Esophagus squamous epithelium (tissue), 5 donors: Measurements from ENCODE around the gene CEACAM1. TPM values are rescaled to one million over a fixed set of nuclear protein-coding genes. Genes with fewer than 3 reads are reported as not detected.
"Not testable (repeated sequence)": the region's sequence is repeated elsewhere in the genome, so short reads cannot be mapped to it uniquely, and the experiment has no call there.

ENCODE experiments used
- DNase-seq: peaks from one replicate; lab custom pipeline; 2025; lab: John Stamatoyannopoulos, UW
- H3K27ac ChIP-seq, 4 donors: fragments of 200-600 bp; sonication (generic); one replicate each; pipeline ENCODE4 v1.5.1; 2016 to 2019; ENCODE audit warnings: mild to moderate bottlenecking in 1 of 4
- H3K27me3 ChIP-seq, 4 donors: fragments of 200-600 bp; sonication (generic); 1 replicate in 3 of 4; 2 replicates in 1 of 4; pipeline versions ENCODE4 v1.5.1 to v1.6.0; 2017 to 2021; ENCODE audit warnings: antibody characterized with exemption in 1 of 4
- H3K36me3 ChIP-seq, 3 donors: fragments of 200-600 bp; sonication (generic); one replicate each; pipeline ENCODE4 v1.5.1; 2016 to 2019
- H3K4me1 ChIP-seq, 3 donors: fragments of 200-600 bp; sonication (generic); one replicate each; pipeline ENCODE4 v1.5.1; 2017 to 2019
- H3K4me3 ChIP-seq, 4 donors: fragments of 200-600 bp; sonication (generic); 1 replicate in 3 of 4; 2 replicates in 1 of 4; pipeline ENCODE4 v1.5.1; 2016 to 2019; ENCODE audit warnings: mild to moderate bottlenecking in 2 of 4, moderate library complexity in 1 of 4
- H3K9me3 ChIP-seq, 3 donors: fragments of 200-600 bp; sonication (generic); one replicate each; pipeline ENCODE4 v1.5.1; 2016 to 2019
- CTCF ChIP-seq, 6 experiments: fragments of 450-650 bp in 4 of 6; fragments of 200-600 bp in 2 of 6; sonication (generic) in 2 of 6; IDR thresholded peaks; one replicate each; pipeline ENCODE4 v1.5.1; 2016 to 2019; ENCODE audit warnings: antibody characterized with exemption in 6 of 6, mild to moderate bottlenecking in 4 of 6, moderate library complexity in 4 of 6
- POLR2A ChIP-seq, 4 donors: fragments of 450-650 bp; IDR thresholded peaks; one replicate each; pipeline ENCODE4 v1.6.1; 2017; ENCODE audit warnings: antibody characterized with exemption in 4 of 4, mild to moderate bottlenecking in 4 of 4, moderate library complexity in 3 of 4
- WGBS, 2 donors: methylation state at CpG; one replicate each; pipeline ENCODE4 v1.1.5; 2018; 5-methylcytosine and 5-hydroxymethylcytosine counted together
- intact Hi-C: fragments of 100-400 bp; cut with DNase I; formaldehyde crosslinking; loops from one replicate; pipeline ENCODE4 v1.15.0; 2022
- total RNA-seq, 4 donors: library from RNA; depleted of rRNA; stranded (reverse); fragments of >200 nt; gene quantifications; one replicate each; pipeline ENCODE4 v1.1.0, GENCODE V29; 2016
- donor health status: DM: yes; HTN: yes; CAD: no.

Gene CEACAM1
- total RNA-seq, 4 donors from 2014 or later = 34.7 to 135 (median 67.3) TPM

GRCh38 chr19:42553292-42554045, 25.2 kb upstream of the CEACAM1 start:
- TF ChIP-seq POLR2A (IDR thresholded peaks at IDR 0.05) (no peak), CTCF (IDR thresholded peaks at IDR 0.05) (no peak)
- DNase-seq = no peak
- peaks cover 0 to 5% (median 0%) of the 10 kb centered on the region in 4 donors for H3K27me3 ChIP-seq
- H3K4me1 ChIP-seq = peaks cover 0 to 2% (median 0%) of the 10 kb centered on the region in 3 donors
- H3K9me3 ChIP-seq = peaks cover 0 to 18% (median 0%) of the 10 kb centered on the region in 3 donors
- intact Hi-C loops = no loop called here
- H3K27ac ChIP-seq = no peak overlapping the region
- no peaks in the 10 kb centered on the region for H3K36me3 ChIP-seq
- WGBS, 2 donors = 60% methylated on average over 2 of the region's 8 CpGs; no CpG with 5 or more reads in 1 of the 2 donors
- H3K4me3 ChIP-seq = no peak overlapping the region

- Histone ChIP-seq H3K36me3 (no peaks in the 10 kb centered on the region), H3K9me3 (peaks cover 0 to 18% (median 0%) of the 10 kb centered on the region in 3 donors), H3K4me3 (no peak overlapping the region), H3K27ac (no peak overlapping the region), H3K27me3 (peaks cover 0 to 9% (median 0%) of the 10 kb centered on the region in 4 donors), H3K4me1 (no peaks in the 10 kb centered on the region)
- no peak for TF ChIP-seq POLR2A (IDR thresholded peaks at IDR 0.05)
- TF ChIP-seq CTCF (IDR thresholded peaks at IDR 0.05) = no peak
- intact Hi-C loops = no loop called here
- 61 to 73% methylated on average over 2 to 4 of the region's 8 CpGs for WGBS, 2 donors
- no peak for DNase-seq
These were observed 24.1 kb upstream of the CEACAM1 start for GRCh38 chr19:42552086-42553065.

GRCh38 chr19:42550521-42550920, 22.2 kb upstream of the CEACAM1 start:
- intact Hi-C loops = not testable (repeated sequence)
- 83 to 100% methylated on average over 2 to 5 of the region's 6 CpGs for WGBS, 2 donors

GRCh38 chr19:42549067-42549466, 20.8 kb upstream of the CEACAM1 start:
- H3K36me3 ChIP-seq, intact Hi-C loops, H3K4me3 ChIP-seq, H3K27ac ChIP-seq, H3K4me1 ChIP-seq, DNase-seq: not testable (repeated sequence)
- WGBS, 2 donors = 93 to 100% methylated on average over 1 of the region's 1 CpG
- peaks cover 0 to 18% (median 0%) of the 10 kb centered on the region in 3 donors for H3K9me3 ChIP-seq
- H3K27me3 ChIP-seq = peaks cover 0 to 11% (median 0%) of the 10 kb centered on the region in 4 donors

More at GRCh38 chr19:42550521-42550920, 22.2 kb upstream of the CEACAM1 start:
- H3K27ac ChIP-seq, DNase-seq, H3K36me3 ChIP-seq, H3K4me3 ChIP-seq, H3K4me1 ChIP-seq: not testable (repeated sequence)
- Histone ChIP-seq H3K9me3 (peaks cover 0 to 18% (median 0%) of the 10 kb centered on the region in 3 donors), H3K27me3 (peaks cover 0 to 11% (median 0%) of the 10 kb centered on the region in 4 donors)

GRCh38 chr19:42548552-42548951, 20.3 kb upstream of the CEACAM1 start:
- intact Hi-C loops = no loop called here
- no peak overlapping the region for H3K4me3 ChIP-seq
- WGBS, 2 donors = 64% methylated on average over 4 of the region's 4 CpGs; no CpG with 5 or more reads in 1 of the 2 donors
- no peaks in the 10 kb centered on the region for H3K4me1 ChIP-seq
- peaks cover 0 to 11% (median 0%) of the 10 kb centered on the region in 4 donors for H3K27me3 ChIP-seq
- H3K9me3 ChIP-seq = peaks cover 0 to 18% (median 0%) of the 10 kb centered on the region in 3 donors
- H3K36me3 ChIP-seq = no peaks in the 10 kb centered on the region
- DNase-seq = no peak
- no peak overlapping the region for H3K27ac ChIP-seq
- no peak for TF ChIP-seq CTCF (IDR thresholded peaks at IDR 0.05)
- TF ChIP-seq POLR2A (IDR thresholded peaks at IDR 0.05) = no peak
